Measurements from ENCODE around the gene SUSD5.

- no peak for TF ChIP-seq CTCF (IDR thresholded peaks at IDR 0.05)
- no peak for TF ChIP-seq POLR2A (IDR thresholded peaks at IDR 0.05)
These were observed 17.4 kb upstream of the SUSD5 start for GRCh38 chr3:33236005-33236404.
